ENCODE results near the gene BCKDHB. TPM values are rescaled to one million over a fixed set of nuclear protein-coding genes. Genes with fewer than 3 reads are reported as not detected.

Gene BCKDHB
- total and polyA plus RNA-seq, 7 donors = 15.1 to 43.2 (median 20.3) TPM

- no peak for TF ChIP-seq POLR2A (IDR thresholded peaks at IDR 0.05)
- no peak for TF ChIP-seq CTCF (IDR thresholded peaks at IDR 0.05)
- no peak for TF ChIP-seq POLR2AphosphoS5 (IDR thresholded peaks at IDR 0.05)
- TF ChIP-seq EP300 (IDR thresholded peaks at IDR 0.05) = no peak
- WGBS, 2 donors = 90 to 93% methylated on average over 2 of the region's 2 CpGs
- no peaks in the 10 kb centered on the region for H3K9me3 ChIP-seq
- peaks cover 0 to 13% (median 0%) of the 10 kb centered on the region in 4 donors for H3K4me1 ChIP-seq
- intact Hi-C loops (cut with DNase I) = no loop called here
- H3K36me3 ChIP-seq = no peaks in the 10 kb centered on the region
- H3K27me3 ChIP-seq = no peaks in the 10 kb centered on the region
- no peak overlapping the region for H3K4me3 ChIP-seq
- no peak overlapping the region for H3K27ac ChIP-seq
- no peak for DNase-seq
Measured at GRCh38 chr6:80331522-80331921, 225.1 kb downstream of the BCKDHB start.

GRCh38 chr6:80331974-80332373 lies 225.5 kb downstream of the BCKDHB start:
- TF ChIP-seq POLR2A (IDR thresholded peaks at IDR 0.05) (no peak), CTCF (IDR thresholded peaks at IDR 0.05) (no peak), EP300 (IDR thresholded peaks at IDR 0.05) (no peak), POLR2AphosphoS5 (IDR thresholded peaks at IDR 0.05) (no peak)
- H3K9me3 ChIP-seq = no peaks in the 10 kb centered on the region
- H3K4me1 ChIP-seq = peaks cover 0 to 13% (median 0%) of the 10 kb centered on the region in 4 donors
- H3K36me3 ChIP-seq = no peaks in the 10 kb centered on the region
- no peak overlapping the region for H3K27ac ChIP-seq
- H3K4me3 ChIP-seq = no peak overlapping the region
- DNase-seq = no peak
- H3K27me3 ChIP-seq = no peaks in the 10 kb centered on the region
- intact Hi-C loops (cut with DNase I) = no loop called here
- WGBS, 2 donors = 62 to 78% methylated on average over 3 of the region's 3 CpGs

- H3K27me3 ChIP-seq = no peaks in the 10 kb centered on the region
- DNase-seq = no peak
- no peak overlapping the region for H3K27ac ChIP-seq
- TF ChIP-seq POLR2AphosphoS5 (IDR thresholded peaks at IDR 0.05) = no peak
- H3K4me3 ChIP-seq = no peak overlapping the region
- H3K9me3 ChIP-seq = no peaks in the 10 kb centered on the region
- 57 to 70% methylated on average over 3 of the region's 3 CpGs for WGBS, 2 donors
- no peaks in the 10 kb centered on the region for H3K36me3 ChIP-seq
- H3K4me1 ChIP-seq = peaks cover 0 to 13% (median 0%) of the 10 kb centered on the region in 4 donors
- intact Hi-C loops (cut with DNase I) = no loop called here
Measured at GRCh38 chr6:80333342-80333741, 226.9 kb downstream of the BCKDHB start.

- Histone ChIP-seq H3K9me3 (no peaks in the 10 kb centered on the region), H3K4me3 (peak overlapping the region in 2 of 4 donors; percentile 13 to 15), H3K36me3 (no peaks in the 10 kb centered on the region), H3K27ac (no peak overlapping the region), H3K4me1 (peaks cover 0 to 13% (median 0%) of the 10 kb centered on the region in 4 donors), H3K27me3 (no peaks in the 10 kb centered on the region)
- 56 to 69% methylated on average over 6 of the region's 6 CpGs for WGBS, 2 donors
- DNase-seq = no peak
- TF ChIP-seq POLR2A (IDR thresholded peaks at IDR 0.05) (no peak), CTCF (IDR thresholded peaks at IDR 0.05) (no peak), POLR2AphosphoS5 (IDR thresholded peaks at IDR 0.05) (no peak), EP300 (IDR thresholded peaks at IDR 0.05) (no peak)
- intact Hi-C loops (cut with DNase I) = no loop called here
Measured at GRCh38 chr6:80335121-80335531, 228.7 kb downstream of the BCKDHB start.

- WGBS, 2 donors = 82 to 86% methylated on average over 2 of the region's 2 CpGs
- Histone ChIP-seq H3K4me3 (no peak overlapping the region), H3K4me1 (peaks cover 0 to 20% (median 2%) of the 10 kb centered on the region in 4 donors), H3K27me3 (no peaks in the 10 kb centered on the region), H3K36me3 (no peaks in the 10 kb centered on the region), H3K27ac (no peak overlapping the region), H3K9me3 (no peaks in the 10 kb centered on the region)
- DNase-seq = no peak
- intact Hi-C loops (cut with DNase I) = no loop called here
- TF ChIP-seq POLR2A (IDR thresholded peaks at IDR 0.05) = no peak
- TF ChIP-seq POLR2AphosphoS5 (IDR thresholded peaks at IDR 0.05) = no peak
- TF ChIP-seq CTCF (IDR thresholded peaks at IDR 0.05) = no peak
Measured at GRCh38 chr6:80336911-80337310, 230.4 kb downstream of the BCKDHB start.
